Dermis microvascular lymphatic vessel endothelial cell (primary cell): ENCODE data around the gene LDAH. TPM values are rescaled to one million over a fixed set of nuclear protein-coding genes. Genes with fewer than 3 reads are reported as not detected.

Experiments
- DNase-seq, 2 donors: peaks; one replicate each; pipeline versions ENCODE4 v3.0.0 to v3.0.0-alpha.2; 2010; ENCODE audit warnings: low read depth in 2 of 2
- total RNA-seq: library from RNA; depleted of rRNA; stranded (reverse); fragments of >200 nt; gene quantifications from 2 replicates; pipeline ENCODE4 v1.2.1, GENCODE V29; 2014

Gene LDAH
- total RNA-seq, 1 donor from 2014 or later = 17.3 TPM

DNA sequence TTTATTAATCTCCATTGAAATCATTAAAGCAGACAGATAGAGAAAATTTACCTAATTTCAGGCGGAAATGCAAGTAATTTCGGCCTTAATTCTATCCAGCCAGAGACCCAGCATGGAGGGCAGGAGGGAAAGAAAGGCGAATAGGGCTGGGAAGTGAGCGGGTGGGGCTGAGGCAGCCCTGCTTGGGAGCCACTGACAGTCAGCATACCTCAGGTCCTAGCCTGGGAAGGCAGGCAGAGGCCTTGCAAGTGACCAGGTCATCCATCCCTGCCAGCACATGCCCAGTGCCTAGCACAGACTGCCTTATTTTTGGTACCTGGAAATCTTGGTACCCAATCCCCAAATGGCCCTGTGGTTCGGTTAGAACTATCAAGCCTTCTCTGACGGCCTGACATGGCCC lies 154.4 kb downstream of the LDAH start:
- DNase-seq = no peak

DNA sequence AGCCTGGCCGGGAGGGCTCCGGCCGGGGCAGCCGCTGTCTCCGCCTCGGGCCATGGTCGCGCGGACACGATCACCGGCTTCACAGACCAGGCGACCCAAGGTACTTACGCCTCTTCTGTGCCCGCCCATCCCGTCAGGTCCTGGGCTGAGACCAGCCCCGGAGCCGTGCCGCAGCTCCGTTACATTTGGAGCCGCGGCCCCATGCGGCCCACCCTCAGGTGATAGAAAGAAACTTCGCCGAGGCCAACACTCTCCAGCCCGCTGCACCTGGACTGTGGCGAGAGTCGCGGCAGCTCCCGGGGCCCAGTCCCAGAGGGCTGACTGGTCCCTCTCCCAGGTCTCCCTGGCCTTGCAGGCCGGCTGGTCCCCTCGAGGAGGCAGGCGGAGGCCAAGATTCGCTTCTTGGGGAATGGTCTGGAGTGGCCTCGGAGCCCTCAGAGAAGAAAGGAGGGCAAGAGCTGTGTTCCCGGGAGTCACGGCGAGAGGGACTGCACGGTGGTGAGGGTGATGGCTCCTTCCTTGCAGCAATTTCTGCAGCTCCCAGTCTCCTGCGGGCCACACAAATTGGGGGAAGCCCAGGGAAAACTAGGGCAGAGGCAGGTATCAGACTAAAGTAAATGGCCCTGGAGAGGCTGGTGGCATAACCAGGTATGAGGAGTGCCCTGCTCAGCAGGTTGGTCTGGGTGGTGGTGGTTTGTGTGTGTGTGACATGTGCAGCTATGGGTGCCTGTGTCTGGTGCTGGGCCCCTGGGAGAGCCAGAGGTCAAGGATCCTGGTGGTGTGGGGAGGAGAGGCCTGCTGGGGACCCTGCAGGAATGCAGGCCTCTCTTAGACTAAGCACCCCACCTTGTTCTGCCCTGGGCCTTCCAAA lies 155.1 kb downstream of the LDAH start:
- DNase-seq = peak in 1 of 2 donors; percentile 21

DNA sequence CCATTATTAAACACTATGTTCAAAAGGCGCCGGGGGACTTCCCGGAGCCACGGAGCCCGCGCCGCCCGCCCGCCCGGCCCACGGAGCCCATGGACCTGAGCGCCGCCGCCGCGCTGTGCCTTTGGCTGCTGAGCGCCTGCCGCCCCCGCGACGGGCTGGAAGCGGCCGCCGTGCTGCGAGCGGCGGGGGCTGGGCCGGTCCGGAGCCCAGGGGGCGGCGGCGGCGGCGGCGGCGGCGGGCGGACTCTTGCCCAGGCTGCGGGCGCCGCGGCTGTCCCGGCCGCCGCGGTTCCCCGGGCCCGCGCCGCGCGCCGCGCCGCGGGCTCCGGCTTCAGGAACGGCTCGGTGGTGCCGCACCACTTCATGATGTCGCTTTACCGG lies 155.8 kb downstream of the LDAH start:
- DNase-seq = no peak

DNA sequence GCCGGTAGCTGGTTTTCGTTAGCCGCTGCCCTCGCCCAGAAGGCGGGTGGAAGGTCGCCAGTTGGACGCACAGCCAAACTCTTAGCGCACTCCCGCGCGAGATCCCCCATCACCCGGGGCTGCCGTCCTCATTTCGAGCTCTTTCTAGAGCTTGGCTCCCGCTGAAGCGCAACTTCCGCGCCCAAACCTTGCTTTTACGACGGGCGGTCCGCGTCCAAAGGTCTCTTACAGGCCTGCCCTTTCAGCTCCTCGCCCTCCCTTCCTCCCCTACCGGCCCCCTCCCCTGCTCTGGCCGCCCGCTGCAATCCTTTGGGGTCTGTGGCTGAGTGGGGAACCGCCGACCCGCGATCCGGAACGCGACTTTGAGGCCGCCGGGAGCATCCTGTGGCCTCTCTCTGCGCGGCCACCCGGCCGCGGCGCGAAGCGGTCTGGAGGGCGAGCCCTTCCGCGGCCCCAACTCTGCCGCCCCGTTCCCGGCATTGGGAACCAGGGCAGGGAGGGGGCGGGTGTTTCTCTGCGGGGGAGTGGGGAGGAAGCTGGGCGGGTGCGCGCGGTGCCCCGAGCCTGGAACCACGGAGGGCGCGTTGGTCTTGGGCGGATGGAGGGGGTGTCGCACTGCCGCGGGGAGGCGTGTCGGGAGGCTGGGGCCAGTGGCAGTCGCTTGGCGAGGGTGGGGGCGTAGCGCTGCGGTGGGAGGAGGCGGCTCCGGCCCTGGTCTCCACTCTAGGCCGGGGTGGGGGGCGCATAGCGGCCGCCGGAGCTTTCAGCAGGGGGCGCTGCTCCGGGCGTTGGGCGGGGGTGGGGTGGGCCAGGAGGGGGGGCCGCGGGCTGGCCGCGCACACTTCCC lies 156.4 kb downstream of the LDAH start, which contains the start of gene GDF7:
Gene GDF7, plus strand, starts transcription at position 841 of the 847 bp plus-strand sequence. CDS start 96 bp downstream, outside the sequence.
- DNase-seq = peak in 1 of 2 donors; percentile 80

- no peak for DNase-seq
Observed at GRCh38 chr2:20666005-20666303, 156.9 kb downstream of the LDAH start.

DNA sequence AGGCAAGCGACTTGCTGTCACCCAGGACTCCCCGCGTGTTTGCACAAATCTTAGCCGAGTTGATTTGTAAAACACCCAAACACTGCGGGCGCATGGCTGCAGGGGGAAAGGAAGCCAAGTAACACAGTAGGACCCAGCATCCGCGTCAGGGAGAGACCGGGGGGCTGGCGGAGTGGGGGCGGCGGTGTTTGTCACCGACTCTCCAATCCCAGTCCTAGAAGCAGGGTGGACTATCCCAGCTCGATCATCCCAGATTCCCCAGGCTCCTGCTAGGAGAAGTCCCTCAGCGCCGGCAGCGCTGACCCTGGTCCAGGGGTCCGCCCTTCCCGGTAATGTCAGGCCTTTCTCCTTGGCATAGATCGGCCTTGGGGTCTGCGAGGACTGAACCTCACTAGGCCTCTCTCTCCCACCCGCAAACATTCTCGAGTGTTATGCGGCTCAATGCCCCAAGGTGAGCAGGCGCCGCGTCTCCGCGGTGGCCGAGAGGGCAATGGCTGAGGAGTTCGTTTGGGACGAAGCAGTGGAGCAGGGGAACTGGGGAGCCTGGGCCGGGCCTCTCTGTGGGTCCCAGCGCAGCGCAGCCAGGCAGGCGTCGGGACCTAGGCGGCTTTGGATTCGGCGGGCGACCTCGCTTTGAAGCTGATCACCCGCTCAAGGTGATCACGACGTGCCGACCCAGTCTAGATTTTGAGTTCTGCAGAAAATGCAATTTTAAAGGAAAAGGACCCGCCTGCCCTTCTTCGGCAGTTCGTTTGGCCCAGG lies 157.5 kb downstream of the LDAH start:
- no peak for DNase-seq

GRCh38 chr2:20664431-20665242 lies 158.3 kb downstream of the LDAH start:
- DNase-seq = no peak

DNA sequence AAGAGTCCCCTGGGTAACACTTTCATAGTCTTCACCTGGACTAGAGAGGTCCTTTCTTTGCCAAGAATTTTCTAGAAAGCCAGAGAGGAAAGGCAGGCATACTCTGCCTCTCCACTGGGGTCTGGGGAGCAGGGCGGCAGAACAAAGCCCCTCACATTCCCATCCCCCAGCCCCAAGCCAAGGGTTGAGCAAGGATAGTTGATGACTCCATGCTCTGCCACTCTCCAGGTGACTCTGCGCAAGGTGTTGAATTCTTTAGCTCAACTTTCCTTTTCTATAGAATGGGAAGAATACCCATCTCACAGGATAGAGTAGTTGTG lies 158.9 kb downstream of the LDAH start:
- no peak for DNase-seq

DNA sequence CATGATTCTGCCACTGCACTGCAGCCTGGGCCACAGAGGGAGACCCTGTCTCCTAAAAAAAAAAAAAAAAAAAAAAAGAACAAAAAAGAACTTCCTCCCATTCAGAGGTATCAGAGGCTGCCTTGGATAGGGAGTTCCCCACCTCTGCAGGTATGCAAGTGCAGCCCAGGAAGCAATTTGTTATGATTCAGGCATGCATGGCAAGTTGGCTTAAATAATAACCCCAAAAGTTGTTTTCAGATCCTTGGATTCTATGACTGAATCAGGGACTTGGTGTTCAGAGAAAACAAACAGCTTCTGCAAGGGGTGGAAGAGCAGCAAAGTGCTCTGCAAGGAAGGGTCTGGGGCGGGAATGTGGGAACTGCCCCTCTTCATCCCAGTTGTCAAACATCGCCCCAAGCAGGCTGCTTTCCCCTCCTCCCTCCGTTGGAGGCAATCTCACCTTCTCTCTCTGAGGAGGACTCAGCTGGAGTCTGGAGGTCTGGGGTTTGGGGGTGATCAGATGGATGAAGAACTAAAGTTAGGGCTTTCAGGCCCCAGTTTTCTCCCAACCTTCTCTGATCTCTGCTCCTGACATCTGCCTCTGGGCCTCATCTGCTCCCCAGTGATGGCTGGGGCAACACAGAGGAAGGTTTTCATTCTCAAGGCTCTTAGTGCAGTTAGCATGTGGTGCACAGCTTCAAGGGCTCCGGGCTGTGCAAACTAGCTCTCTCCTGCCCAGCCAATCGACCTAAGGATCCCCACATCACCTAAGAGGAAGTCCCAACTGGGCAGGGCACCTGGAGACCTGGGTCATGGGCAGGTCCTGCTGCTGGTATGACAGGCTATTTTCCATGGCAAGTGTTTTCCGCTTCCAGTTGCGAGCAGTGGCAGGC lies 159.5 kb downstream of the LDAH start:
- no peak for DNase-seq

DNA sequence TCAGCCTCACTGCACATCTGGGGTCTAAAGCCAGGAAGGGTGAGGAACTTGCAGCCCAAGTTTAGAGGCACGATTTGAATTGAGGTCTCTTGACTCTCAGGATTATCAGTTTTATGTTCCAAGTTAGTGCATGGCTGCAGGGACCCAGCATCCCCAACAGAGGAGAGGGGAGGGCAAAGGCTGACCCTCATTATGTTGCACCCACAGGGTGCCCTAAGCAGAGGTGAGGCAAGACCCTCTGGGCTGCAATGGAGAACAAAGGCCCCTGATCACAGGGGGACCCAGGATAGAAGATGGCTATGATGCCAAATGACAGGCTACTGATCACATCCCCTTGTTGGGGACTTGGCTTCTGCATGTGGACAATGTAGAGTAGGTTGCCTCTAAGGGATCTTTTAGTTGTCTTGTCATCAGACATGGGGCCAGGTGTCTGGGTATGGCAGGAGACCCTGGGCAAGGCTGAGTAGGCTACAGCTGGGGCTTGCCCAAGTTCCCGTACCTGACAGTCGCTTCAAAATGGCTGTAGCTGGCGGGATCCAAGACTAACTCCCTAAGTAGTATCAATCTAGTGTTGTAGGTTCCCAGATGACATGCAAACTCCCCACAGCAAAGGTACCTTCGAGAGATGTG lies 160.5 kb downstream of the LDAH start:
- DNase-seq = no peak

DNA sequence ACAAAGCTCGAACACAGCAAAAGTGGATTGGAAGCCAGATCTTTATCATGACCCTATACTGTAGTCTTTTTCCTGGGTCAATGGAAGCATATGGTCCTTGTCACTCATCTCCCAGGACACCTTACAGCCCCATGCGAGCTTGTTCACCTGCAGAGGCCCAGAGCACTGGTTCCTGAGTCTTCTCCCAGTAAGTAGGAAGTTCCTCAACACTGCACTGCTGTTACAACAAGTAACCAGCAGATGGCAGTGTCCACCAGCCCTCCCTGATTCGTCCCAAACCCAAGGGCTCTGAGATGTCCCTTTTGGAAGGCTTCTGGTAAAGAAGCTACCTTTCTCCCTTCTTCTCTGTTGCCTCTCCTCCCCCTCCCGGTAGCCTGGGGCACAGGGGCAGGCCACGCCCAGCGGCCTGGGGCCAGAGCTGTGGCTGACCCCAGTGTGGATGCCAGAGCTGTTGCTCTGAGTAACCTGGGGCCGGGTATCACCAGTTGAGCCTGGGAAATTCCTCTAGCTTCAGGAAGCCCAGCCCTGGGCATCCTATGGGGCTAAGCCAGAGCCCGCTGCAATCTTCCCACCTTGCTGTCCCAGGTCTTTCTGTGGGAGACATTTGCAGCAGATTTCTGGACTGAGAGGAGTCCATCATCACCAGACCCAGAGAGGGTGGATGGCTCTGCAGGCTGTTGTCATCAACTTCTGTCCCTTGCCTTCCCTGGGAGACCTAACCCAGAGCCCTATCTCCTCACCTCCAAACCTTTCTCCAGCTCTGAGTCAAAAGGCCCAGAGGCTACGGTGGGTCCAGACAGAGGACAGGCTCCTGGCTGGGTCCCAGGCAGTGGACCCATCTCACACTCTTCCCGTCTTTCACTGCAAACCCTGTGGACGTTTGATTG lies 161.2 kb downstream of the LDAH start:
- DNase-seq = peak; percentile 70 to 80

DNA sequence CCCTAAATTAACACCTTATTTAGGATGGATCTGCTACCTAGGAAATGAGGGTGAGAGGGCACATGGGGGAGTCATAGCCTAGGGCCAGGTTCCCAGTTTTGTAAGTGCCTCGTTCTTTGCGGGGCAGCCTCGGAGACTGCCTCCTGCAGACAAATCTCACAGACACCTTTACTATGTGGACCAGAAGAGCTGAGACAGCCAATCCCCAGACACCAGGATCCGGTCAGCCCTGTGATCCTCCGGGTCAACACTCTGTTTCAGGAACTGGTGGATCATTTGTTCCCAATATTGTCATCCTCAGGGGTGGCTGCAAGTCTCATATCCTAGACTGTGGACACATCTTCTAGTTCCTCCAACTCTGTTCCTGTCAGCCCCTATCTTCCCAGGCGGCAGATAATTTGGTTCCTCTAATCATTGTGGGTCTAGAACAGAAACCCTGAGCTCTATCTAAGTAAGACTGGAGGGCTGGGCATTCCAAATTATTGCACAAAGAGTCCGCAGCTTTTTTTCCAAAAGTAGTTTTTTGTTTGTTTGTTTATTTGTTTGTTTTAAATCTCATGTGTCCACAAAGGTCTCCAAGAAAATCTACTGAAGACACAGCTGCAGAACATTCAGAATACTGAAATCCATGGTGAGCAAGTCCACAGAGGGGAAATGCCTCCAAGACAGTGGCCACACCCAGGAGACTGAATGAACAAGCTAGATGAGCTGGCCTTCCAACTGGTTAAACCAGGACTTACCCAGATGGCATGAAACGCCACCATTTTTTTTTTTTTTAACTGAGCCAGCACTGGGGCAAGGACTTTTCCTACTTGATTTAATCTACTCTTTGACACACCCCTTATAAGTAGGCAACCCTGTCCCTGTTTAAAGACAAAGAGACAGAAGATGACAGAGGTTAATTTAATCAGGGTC lies 162.1 kb downstream of the LDAH start:
- no peak for DNase-seq

- no peak for DNase-seq
Observed at GRCh38 chr2:20657522-20658235, 165.2 kb downstream of the LDAH start.

DNA sequence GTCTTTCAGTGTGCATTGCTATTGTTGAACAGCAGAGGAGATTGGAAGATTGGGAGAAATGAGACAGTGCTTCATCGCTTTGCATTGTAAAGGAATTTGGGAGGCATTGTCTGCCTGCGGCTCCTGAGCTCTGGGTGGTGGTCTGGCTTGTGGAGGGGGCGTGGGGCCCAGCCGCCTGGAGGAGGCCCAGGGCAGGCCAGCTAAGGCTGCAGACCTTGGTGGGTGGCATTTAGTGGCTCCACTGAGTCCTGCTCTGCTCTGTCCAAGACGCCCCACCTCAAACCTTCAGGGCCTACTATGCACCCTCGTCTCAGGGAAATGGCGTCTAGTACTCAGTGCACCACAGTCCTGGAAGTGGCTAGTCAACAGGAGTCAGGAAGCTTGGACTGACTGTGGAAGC lies 166.3 kb downstream of the LDAH start:
- DNase-seq = no peak

GRCh38 chr2:20654535-20654813 lies 168.4 kb downstream of the LDAH start:
- DNase-seq = no peak

DNA sequence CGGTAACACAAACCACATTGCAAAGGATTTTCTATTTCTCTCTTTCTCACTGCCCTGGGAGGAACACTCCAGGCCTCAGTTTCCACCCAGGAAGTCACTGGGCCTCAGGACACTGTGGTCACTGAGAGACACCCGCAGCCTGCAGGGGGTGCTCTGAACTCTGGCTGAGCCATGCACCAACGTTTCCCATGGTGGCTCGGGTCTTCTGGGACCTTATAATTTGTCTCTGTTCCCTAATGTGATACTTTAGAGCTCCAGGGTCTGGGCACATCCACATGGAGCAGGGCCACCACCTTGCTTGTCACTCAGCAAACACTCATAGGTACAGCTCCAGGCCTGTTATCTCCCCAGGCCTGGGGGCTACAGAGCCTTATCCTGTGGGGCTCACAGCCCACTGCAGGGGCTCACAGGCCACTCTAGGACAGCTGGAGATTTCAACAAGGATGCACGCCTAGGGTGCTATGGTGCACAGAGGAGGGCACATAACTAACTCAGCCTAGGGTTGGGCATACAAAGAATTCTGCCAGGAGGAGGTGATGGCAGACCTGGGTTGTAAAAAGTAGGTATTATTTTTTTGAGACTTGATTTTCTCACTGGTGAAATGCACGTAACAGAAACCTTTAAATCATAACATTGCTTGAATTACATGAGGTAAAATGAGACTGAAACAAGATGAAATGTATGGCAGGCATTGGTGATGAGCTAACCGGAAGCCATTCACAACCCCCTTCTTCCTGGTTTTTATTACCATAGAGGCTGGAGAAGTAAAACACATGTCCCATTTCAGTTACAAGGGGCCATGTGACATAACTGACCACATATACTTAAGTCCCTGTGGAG lies 169.0 kb downstream of the LDAH start:
- peak in 1 of 2 donors; percentile 44 for DNase-seq
